KMS-11 (cell line): Measurements from ENCODE around the gene AHSA1.

Experiments used
- H2AFZ ChIP-seq: fragments of 200-600 bp; sonication (generic); 2 replicates; pipeline ENCODE4 v1.6.1; 2016; ENCODE audit warnings: antibody characterized with exemption, mixed run types, low read depth
- H3K27ac ChIP-seq: fragments of 200-600 bp; sonication (generic); 2 replicates; pipeline ENCODE4 v1.6.1; 2016; ENCODE audit warnings: mild to moderate bottlenecking, mixed run types
- H3K27me3 ChIP-seq: fragments of 200-600 bp; sonication (generic); 2 replicates; pipeline ENCODE4 v1.6.1; 2017; ENCODE audit warnings: mild to moderate bottlenecking, low read depth, mixed run types, moderate library complexity; ENCODE audit not compliant: insufficient read depth
- H3K36me3 ChIP-seq: fragments of 200-600 bp; sonication (generic); 2 replicates; pipeline ENCODE4 v1.6.1; 2017; ENCODE audit warnings: mild to moderate bottlenecking, mixed run types; ENCODE audit not compliant: insufficient read depth
- H3K4me1 ChIP-seq: fragments of 200-600 bp; sonication (generic); 2 replicates; pipeline ENCODE4 v1.6.1; 2016; ENCODE audit warnings: mild to moderate bottlenecking, low read depth, mixed run types; ENCODE audit not compliant: poor library complexity, severe bottlenecking
- H3K4me2 ChIP-seq: fragments of 200-600 bp; sonication (generic); 2 replicates; pipeline ENCODE4 v1.7.0; 2016; ENCODE audit warnings: mild to moderate bottlenecking, mixed run types
- H3K4me3 ChIP-seq: fragments of 200-600 bp; sonication (generic); IDR thresholded peaks from 2 replicates; pipeline ENCODE4 v1.6.1; 2017; ENCODE audit warnings: low read depth, low read length, mixed read lengths; ENCODE audit not compliant: insufficient read depth
- H3K79me2 ChIP-seq: fragments of 200-600 bp; sonication (generic); 2 replicates; pipeline ENCODE4 v1.6.1; 2016; ENCODE audit warnings: low read depth, mixed run types; ENCODE audit not compliant: insufficient read depth
- H3K9ac ChIP-seq: fragments of 200-600 bp; sonication (generic); 2 replicates; pipeline ENCODE4 v1.6.1; 2016; ENCODE audit warnings: mild to moderate bottlenecking, mixed run types
- H4K20me1 ChIP-seq: fragments of 200-600 bp; sonication (generic); 2 replicates; pipeline ENCODE4 v1.6.1; 2016; ENCODE audit warnings: mild to moderate bottlenecking, mixed run types; ENCODE audit not compliant: insufficient read depth
- CTCF ChIP-seq: fragments of 200-600 bp; sonication (generic); conservative IDR thresholded peaks from 2 replicates; pipeline ENCODE4 v1.6.1; 2017; ENCODE audit warnings: low read depth, mild to moderate bottlenecking, antibody characterized with exemption, low read length, moderate library complexity, mixed read lengths

The AHSA1 gene

DNA sequence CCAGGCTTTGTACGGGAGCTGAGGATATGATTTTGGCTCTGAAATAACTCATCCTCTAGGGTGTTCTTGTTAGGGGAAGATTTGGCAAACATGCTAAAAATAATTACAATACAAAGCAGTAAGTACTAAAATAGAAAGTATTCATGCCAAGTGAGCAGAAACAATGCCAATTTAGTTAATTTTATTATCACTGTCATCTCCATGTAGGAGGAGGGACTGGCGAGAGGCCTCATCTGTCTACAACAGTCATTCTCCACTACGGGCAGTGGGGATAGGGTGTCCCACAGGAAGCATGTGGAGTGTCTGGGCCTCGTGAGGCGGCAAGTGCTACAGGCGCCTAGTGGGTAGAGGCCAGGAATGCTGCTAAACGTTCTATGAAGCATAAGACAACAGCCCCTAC lies 37.4 kb downstream of the AHSA1 start:
- Histone ChIP-seq H3K4me1 (no peaks in the 10 kb centered on the region), H3K27ac (no peak overlapping the region), H3K79me2 (no peaks in the 10 kb centered on the region), H3K27me3 (no peaks in the 10 kb centered on the region), H4K20me1 (no peaks in the 10 kb centered on the region), H2AFZ (no peak overlapping the region), H3K4me2 (no peak overlapping the region), H3K9ac (no peak overlapping the region), H3K36me3 (no peaks in the 10 kb centered on the region), H3K4me3 (no peak overlapping the region)
- TF ChIP-seq CTCF: no peak

DNA sequence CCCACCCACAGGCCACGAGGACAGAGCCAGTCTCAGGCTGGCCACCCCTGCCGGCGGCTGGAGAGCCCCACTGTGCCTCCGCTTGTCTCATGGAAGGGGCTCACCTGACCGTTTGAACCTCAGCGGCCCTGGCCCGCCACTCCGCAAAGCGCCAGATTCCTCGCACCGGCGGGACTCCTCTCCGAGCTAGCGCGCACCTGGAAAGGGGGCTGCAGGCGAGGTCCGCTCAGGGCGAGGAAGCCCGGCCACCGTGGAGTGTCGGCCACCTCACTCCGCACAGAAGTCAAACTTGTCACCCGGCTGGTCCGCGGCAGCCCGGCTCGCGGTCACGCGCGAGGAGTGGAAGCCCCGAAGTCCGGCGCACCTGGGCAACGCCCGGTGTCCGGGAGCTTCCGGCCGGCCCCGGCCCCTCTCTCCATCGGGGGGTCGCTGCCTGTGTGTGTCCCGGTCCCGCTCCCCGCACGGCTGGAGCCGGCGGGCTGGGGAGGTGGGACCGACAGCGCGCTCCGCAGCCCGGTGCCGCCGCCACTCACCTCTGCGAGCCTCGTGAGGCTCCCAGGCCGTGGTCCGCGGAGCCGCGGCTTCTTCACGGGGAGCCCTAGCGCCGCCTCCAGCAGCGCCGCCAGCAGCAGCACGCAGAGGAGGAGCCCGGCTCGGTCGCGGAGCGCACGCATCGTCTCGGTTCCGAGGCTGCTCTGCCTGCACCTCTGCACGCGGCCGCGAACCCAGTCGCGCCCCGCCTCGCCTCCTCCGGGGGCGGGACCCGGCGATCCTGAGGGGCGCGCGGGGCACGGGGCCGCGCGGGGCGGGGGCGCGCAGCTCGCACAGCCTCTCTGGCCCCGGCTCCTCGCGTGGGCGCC lies 40.5 kb downstream of the AHSA1 start, which contains the start of gene ISM2:
ISM2 (minus strand) TSS at position 697 of the 860 bp plus-strand sequence; CDS start at position 674, 23 bp downstream.
- no peak within 1 kb of the TSS for H3K27ac ChIP-seq
- no peaks in the 10 kb centered on the region for H3K4me1 ChIP-seq
- no peaks in the 10 kb centered on the region for H4K20me1 ChIP-seq
- no peak within 1 kb of the TSS; the same call in 1 of the 2 replicates for H3K4me2 ChIP-seq
- H3K9ac ChIP-seq: no peak within 1 kb of the TSS
- H3K27me3 ChIP-seq: no peaks in the 10 kb centered on the region
- no peak within 1 kb of the TSS for H2AFZ ChIP-seq
- no peak for TF ChIP-seq CTCF
- H3K79me2 ChIP-seq: no peaks in the 10 kb centered on the region
- no peak within 1 kb of the TSS for H3K4me3 ChIP-seq
- H3K36me3 ChIP-seq: no peaks in the 10 kb centered on the region

DNA sequence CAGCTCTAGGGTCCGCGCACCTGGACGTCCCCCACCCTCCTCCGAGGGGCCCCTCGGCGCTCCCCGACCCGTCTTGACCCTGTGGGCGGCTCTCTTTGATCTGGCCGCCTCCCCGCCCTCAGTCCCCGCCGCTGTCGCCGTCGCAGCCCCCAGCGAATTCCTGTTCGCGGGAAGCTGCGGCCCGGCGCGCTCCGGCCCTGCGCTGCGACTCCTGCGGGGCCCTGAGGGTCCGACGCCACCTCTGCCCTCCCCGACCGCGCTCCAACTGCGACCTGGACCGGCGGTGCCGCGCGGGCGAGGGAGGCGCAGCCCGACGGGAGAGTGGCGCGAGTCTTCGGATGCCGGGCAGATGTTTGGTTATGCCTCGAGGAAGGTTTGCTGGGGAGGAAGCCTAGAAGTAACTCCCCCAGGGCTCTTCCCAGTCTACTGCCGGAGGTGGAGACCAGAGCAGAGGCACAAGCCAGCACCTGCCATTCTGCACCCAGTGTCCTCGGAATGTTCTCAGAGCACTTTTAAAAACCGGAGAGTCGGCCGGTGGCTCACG lies 41.2 kb downstream of the AHSA1 start:
- no peaks in the 10 kb centered on the region for H4K20me1 ChIP-seq
- no peaks in the 10 kb centered on the region for H3K79me2 ChIP-seq
- no peak for TF ChIP-seq CTCF
- no peak overlapping the region for H3K4me3 ChIP-seq
- H3K27me3 ChIP-seq: no peaks in the 10 kb centered on the region
- H3K27ac ChIP-seq: no peak overlapping the region
- no peak overlapping the region for H3K4me2 ChIP-seq
- no peaks in the 10 kb centered on the region for H3K4me1 ChIP-seq
- H2AFZ ChIP-seq: no peak overlapping the region
- H3K36me3 ChIP-seq: no peaks in the 10 kb centered on the region
- no peak overlapping the region for H3K9ac ChIP-seq

DNA sequence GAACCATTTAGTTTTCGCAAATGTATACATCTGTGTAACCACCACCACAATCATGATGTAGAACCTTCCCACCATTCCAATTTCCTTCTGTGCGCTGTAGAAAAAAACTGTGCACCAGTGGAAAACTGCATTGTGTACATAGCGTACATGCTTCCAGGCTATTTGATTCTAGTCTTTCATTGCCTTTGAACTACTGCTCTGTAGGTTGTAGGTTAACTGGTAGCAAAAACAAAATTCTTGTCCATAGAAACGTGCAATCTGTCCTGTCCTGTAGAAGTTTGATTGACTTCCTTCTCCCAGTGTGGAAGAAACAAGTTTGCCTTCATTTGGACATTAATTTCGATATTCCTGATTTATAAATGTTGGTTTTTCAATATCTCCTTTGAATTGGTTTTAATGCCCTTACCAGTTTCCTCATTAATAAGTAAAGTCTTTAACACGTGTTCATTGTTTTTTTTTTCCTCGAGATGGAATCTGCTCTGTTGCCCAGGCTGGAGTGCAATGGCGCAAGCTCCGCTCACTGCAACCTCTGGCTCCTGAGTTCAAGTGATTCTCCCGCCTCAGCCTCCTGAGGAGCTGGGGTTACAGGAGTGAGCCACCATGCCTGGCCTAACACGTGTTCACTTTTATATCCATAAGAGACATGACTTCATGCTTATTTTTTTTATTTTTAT lies 44.4 kb downstream of the AHSA1 start:
- H3K4me2 ChIP-seq: no peak overlapping the region
- H3K36me3 ChIP-seq: no peaks in the 10 kb centered on the region
- no peaks in the 10 kb centered on the region for H4K20me1 ChIP-seq
- no peak overlapping the region for H3K9ac ChIP-seq
- H3K79me2 ChIP-seq: no peaks in the 10 kb centered on the region
- no peak overlapping the region for H3K27ac ChIP-seq
- H2AFZ ChIP-seq: no peak overlapping the region
- no peak overlapping the region for H3K4me3 ChIP-seq
- no peaks in the 10 kb centered on the region for H3K4me1 ChIP-seq
- TF ChIP-seq CTCF: no peak
- H3K27me3 ChIP-seq: no peaks in the 10 kb centered on the region
